Thoracic aorta (tissue), 2 donors: ENCODE results near the gene FAM193A. TPM values are rescaled to one million over a fixed set of nuclear protein-coding genes. Genes with fewer than 3 reads are reported as not detected.

Experiments
- ATAC-seq: fragments of 150-250 bp; one replicate; pipeline ENCODE4 v1.8.0; 2017; ENCODE audit warnings: low read depth; ENCODE audit not compliant: insufficient number of reproducible peaks, low FRiP score
- DNase-seq: peaks from one replicate; pipeline ENCODE4 v3.0.0-alpha.2; 2020; ENCODE audit warnings: low spot score
- H3K27ac ChIP-seq, 2 donors: fragments of 200-600 bp; sonication (generic); 1 replicate in 1 of 2; 2 replicates in 1 of 2; pipeline ENCODE4 v1.5.1; 2016; ENCODE audit warnings: mild to moderate bottlenecking in 2 of 2, moderate library complexity in 2 of 2
- H3K27me3 ChIP-seq: fragments of 200-600 bp; sonication (generic); replicated peaks from 2 replicates; pipeline ENCODE4 v1.6.0; 2016; ENCODE audit warnings: mild to moderate bottlenecking; ENCODE audit not compliant: insufficient read depth
- H3K36me3 ChIP-seq: fragments of 200-600 bp; sonication (generic); one replicate; pipeline ENCODE4 v1.5.1; 2016
- H3K4me1 ChIP-seq, 2 donors: fragments of 200-600 bp; sonication (generic); 1 replicate in 1 of 2; 2 replicates in 1 of 2; pipeline versions ENCODE4 v1.5.1 to v1.6.0; 2016; ENCODE audit warnings: low read depth in 2 of 2, mild to moderate bottlenecking in 1 of 2; ENCODE audit not compliant: control insufficient read depth in 1 of 2
- H3K4me3 ChIP-seq: fragments of 200-600 bp; sonication (generic); 2 replicates; pipeline ENCODE4 v1.5.1; 2016; ENCODE audit warnings: mild to moderate bottlenecking
- H3K9me3 ChIP-seq: fragments of 200-600 bp; sonication (generic); 2 replicates; pipeline ENCODE4 v1.5.1; 2016
- total RNA-seq, 2 donors: library from RNA; depleted of rRNA; stranded (reverse); fragments of >200 nt; gene quantifications; one replicate each; pipeline versions ENCODE4 v1.1.0 to v1.2.3, GENCODE V29; 2016
- TF ChIP-seq, protein P1 (sequence below): fragments of 200-600 bp; sonication (generic); IDR thresholded peaks from one replicate; pipeline ENCODE4 v1.5.1; 2019; ENCODE audit warnings: antibody characterized with exemption

Gene FAM193A
- total RNA-seq, 2 donors from 2014 or later = 22.3 to 42.9 TPM

DNA sequence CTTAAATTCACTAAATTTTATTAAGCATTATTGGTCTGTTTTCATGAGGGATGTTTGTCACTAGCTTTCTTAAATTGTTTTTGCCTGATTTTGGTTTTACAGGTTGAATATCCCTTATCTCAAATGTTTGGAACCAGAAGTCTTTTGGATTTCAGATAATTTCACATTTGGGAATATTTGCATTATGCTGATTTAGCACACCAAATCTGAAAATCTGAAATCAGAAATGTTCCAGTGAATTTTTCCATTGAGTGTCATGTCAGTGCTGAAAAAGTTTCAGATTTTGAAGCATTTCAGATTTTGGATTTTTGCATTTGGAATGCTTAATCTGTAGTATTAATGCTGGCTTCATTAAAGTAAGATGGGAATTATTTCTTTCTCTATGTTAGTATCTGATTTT is 14.7 kb downstream of the FAM193A start:
- DNase-seq (no peak), ATAC-seq (no peak)
- no peaks in the 10 kb centered on the region for H3K27me3 ChIP-seq
- no peaks in the 10 kb centered on the region for H3K36me3 ChIP-seq
- no peaks in the 10 kb centered on the region for H3K9me3 ChIP-seq
- TF ChIP-seq, protein P1, sequence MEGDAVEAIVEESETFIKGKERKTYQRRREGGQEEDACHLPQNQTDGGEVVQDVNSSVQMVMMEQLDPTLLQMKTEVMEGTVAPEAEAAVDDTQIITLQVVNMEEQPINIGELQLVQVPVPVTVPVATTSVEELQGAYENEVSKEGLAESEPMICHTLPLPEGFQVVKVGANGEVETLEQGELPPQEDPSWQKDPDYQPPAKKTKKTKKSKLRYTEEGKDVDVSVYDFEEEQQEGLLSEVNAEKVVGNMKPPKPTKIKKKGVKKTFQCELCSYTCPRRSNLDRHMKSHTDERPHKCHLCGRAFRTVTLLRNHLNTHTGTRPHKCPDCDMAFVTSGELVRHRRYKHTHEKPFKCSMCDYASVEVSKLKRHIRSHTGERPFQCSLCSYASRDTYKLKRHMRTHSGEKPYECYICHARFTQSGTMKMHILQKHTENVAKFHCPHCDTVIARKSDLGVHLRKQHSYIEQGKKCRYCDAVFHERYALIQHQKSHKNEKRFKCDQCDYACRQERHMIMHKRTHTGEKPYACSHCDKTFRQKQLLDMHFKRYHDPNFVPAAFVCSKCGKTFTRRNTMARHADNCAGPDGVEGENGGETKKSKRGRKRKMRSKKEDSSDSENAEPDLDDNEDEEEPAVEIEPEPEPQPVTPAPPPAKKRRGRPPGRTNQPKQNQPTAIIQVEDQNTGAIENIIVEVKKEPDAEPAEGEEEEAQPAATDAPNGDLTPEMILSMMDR = no peak
- H3K4me1 ChIP-seq = peaks cover 0 to 11% of the 10 kb centered on the region in 2 donors
- H3K27ac ChIP-seq = no peak overlapping the region
- no peak overlapping the region for H3K4me3 ChIP-seq

- H3K9me3 ChIP-seq = no peaks in the 10 kb centered on the region
- no peak for DNase-seq
- H3K36me3 ChIP-seq = no peaks in the 10 kb centered on the region
- TF ChIP-seq, protein P1 = no peak
- no peaks in the 10 kb centered on the region for H3K27me3 ChIP-seq
- H3K4me3 ChIP-seq = no peak overlapping the region
- H3K27ac ChIP-seq = no peak overlapping the region
- no peak for ATAC-seq
- H3K4me1 ChIP-seq = peaks cover 0 to 11% of the 10 kb centered on the region in 2 donors
Observed at GRCh38 chr4:2552806-2553205, 16.4 kb downstream of the FAM193A start.

DNA sequence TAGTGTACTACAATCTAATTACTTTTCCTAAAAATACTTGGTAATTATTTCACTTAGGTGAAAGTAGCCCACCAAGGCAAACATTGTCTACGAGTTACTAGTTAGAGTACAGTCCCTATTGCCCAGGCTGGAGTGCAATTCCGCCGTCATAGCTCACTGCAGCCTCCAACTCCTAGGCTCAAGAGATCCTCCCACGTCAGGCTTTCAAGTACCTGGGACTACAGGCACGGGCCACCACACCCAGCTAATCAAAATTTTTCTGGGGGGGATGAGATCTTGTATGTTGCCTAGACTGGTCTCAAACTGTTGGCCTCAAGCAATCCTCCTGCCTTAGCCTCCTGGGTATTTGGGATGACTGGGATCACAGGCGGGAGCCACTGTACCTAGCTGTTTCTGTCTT is 21.9 kb downstream of the FAM193A start:
- ATAC-seq (no peak), DNase-seq (no peak)
- no peaks in the 10 kb centered on the region for H3K27me3 ChIP-seq
- peaks cover 0 to 11% of the 10 kb centered on the region in 2 donors for H3K4me1 ChIP-seq
- H3K36me3 ChIP-seq = no peaks in the 10 kb centered on the region
- no peak overlapping the region for H3K27ac ChIP-seq
- no peaks in the 10 kb centered on the region for H3K9me3 ChIP-seq
- TF ChIP-seq, protein P1 = no peak
- H3K4me3 ChIP-seq = no peak overlapping the region

DNA sequence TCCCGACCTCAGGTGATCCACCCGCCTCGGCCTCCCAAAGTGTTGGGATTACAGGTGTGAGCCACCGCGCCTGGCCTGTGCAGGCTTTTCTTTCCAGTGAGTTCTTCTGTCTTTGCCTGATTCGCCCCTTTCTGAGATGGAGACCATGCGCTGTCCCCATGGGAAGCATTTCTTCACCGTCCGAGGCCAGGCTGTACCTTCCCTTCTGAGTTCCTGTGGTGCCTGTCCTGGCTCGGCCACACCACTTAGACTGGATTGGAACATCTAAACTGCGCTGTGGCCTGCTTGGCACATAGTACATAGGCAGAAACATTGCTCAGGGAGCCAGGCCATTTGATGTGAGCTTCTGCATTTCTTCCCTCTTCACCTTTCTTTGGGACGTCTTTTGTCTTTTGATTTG is 23.7 kb downstream of the FAM193A start:
- DNase-seq (no peak), ATAC-seq (no peak)
- H3K27ac ChIP-seq = no peak overlapping the region
- no peaks in the 10 kb centered on the region for H3K9me3 ChIP-seq
- TF ChIP-seq, protein P1 = no peak
- no peaks in the 10 kb centered on the region for H3K36me3 ChIP-seq
- no peaks in the 10 kb centered on the region for H3K27me3 ChIP-seq
- H3K4me3 ChIP-seq = no peak overlapping the region
- no peaks in the 10 kb centered on the region for H3K4me1 ChIP-seq

DNA sequence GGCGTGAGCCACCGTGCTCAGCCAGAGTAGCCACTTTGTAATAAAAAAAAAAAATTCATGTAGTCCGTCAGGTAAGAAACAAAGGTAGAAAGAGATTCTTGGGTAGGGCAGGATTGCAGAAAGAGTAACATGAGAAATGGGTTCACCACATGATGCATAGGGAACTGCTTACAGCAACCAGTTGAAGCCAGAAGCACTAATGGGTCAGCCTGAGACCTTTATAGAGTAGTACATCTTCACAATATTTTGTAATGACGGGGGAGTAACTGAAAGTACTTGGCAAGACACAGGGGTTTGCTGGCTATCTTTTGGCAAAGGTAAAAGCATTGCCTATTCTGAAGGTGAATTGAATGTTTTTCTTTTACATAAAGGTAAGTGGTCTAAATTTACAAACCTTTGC is 29.1 kb downstream of the FAM193A start:
- no peak for DNase-seq
- Histone ChIP-seq H3K9me3 (no peaks in the 10 kb centered on the region), H3K27ac (no peak overlapping the region), H3K27me3 (no peaks in the 10 kb centered on the region), H3K4me1 (peaks cover 0 to 4% of the 10 kb centered on the region in 2 donors), H3K36me3 (no peaks in the 10 kb centered on the region), H3K4me3 (no peak overlapping the region)
- TF ChIP-seq, protein P1 = no peak
- no peak for ATAC-seq
